SH-SY5Y (cell line): ENCODE data around the gene CCL18.

Source experiments
- GATA2 ChIP-seq: IDR thresholded peaks from 2 replicates; pipeline ENCODE4 v1.6.1; 2011; ENCODE audit warnings: mild to moderate bottlenecking, low read depth, low read length
- GATA3 ChIP-seq: IDR thresholded peaks from 2 replicates; pipeline ENCODE4 v1.6.1; 2011; ENCODE audit warnings: low read depth, mild to moderate bottlenecking, low read length, moderate library complexity

DNA sequence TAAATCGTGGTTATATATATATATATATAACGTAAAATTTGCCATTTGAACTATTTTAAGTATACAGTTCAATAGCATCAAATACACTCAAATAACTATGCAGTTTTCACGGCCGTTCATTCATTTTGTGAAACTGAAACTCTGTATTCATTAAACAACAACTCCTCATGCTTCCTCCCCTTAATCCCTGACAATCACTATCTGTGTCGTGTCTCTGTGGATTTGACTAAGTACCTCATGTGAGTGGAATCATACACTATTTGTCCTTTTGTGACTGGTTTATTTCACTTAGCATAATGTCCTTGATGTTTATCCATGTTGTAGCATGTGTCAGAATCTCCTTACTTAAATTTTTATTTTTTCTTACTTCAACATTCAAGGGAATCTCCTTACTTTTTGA, 49.1 kb upstream of the CCL18 start:
- no peak for TF ChIP-seq GATA3
- TF ChIP-seq GATA2, result no peak
